ENCODE measurements around the gene ARHGEF28. TPM values are rescaled to one million over a fixed set of nuclear protein-coding genes. Genes with fewer than 3 reads are reported as not detected.

Gene ARHGEF28
- total RNA-seq, 1 experiment from 2014 or later, result 0.57 TPM

DNA sequence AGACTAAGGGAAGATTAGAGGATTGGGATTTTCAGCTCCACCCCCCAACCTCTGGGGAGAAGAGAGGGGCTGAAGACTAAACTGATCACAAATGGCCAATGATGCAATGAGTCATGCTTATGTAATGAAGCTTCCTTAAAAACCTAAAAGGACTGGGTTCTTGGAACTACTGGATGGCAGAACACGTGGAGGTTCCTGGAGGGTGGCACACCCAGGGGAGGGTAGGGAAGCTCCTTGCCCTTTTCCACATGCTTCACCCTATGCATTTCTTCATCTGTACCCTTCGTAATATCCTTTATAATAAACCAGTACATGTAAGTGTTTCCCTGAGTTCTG, 48.6 kb downstream of the ARHGEF28 start:
- Histone ChIP-seq H4K8ac (replicated peaks; ENCODE audit: insufficient read length, low read depth, low read length) (no peak overlapping the region), H3K79me1 (ENCODE audit: insufficient read depth, low read depth, low read length, poor library complexity, severe bottlenecking) (no peaks in the 10 kb centered on the region), H2AK5ac (ENCODE audit: insufficient read length, low read length) (no peak overlapping the region), H3K23me2 (ENCODE audit: insufficient read length, low read depth, low read length, poor library complexity, severe bottlenecking) (no peaks in the 10 kb centered on the region), H4K91ac (ENCODE audit: insufficient read length, low read depth, low read length) (no peak overlapping the region), H2BK120ac (ENCODE audit: low read depth, low read length, poor library complexity, severe bottlenecking) (no peak overlapping the region), H3K23ac (ENCODE audit: insufficient read length, low read depth, low read length) (no peak overlapping the region), H2BK12ac (ENCODE audit: insufficient read length, low read depth, low read length) (no peak overlapping the region), H3K9ac (ENCODE audit: extremely low read depth, insufficient read length, low read length) (no peak overlapping the region), H2BK5ac (ENCODE audit: insufficient read length, low read length) (no peak overlapping the region), H2AFZ (ENCODE audit: low read length) (no peak overlapping the region), H3K18ac (ENCODE audit: insufficient read length, low read depth, low read length) (no peak overlapping the region), H3K56ac (ENCODE audit: insufficient read length, low read depth, low read length) (no peak overlapping the region), H3K4ac (ENCODE audit: low read depth, low read length) (no peak overlapping the region), H3K79me2 (ENCODE audit: insufficient read depth, low read length) (no peaks in the 10 kb centered on the region), H2BK15ac (ENCODE audit: low read depth, low read length) (no peak overlapping the region), H3K9me3 (ENCODE audit: control insufficient read depth, low read depth, low read length) (no peaks in the 10 kb centered on the region), H3K14ac (ENCODE audit: insufficient read depth, low read length) (no peak overlapping the region), H3K27me3 (ENCODE audit: insufficient read depth, low read length) (no peaks in the 10 kb centered on the region), H3K4me2 (ENCODE audit: insufficient read depth, insufficient read length, low read length) (no peak overlapping the region), H3K4me1 (ENCODE audit: insufficient read depth, low read length) (no peaks in the 10 kb centered on the region), H4K5ac (ENCODE audit: insufficient read length, low read depth, low read length) (no peak overlapping the region), H2BK20ac (ENCODE audit: low read depth, low read length, poor library complexity, severe bottlenecking) (no peak overlapping the region), H3T11ph (ENCODE audit: low read length) (no peak overlapping the region), H3K27ac (ENCODE audit: insufficient read length, low read depth, low read length) (no peak overlapping the region), H4K20me1 (ENCODE audit: control insufficient read depth, insufficient read depth, insufficient read length) (no peaks in the 10 kb centered on the region)
- WGBS (ENCODE audit: extremely low coverage, insufficient read length, low lambda C conversion rate), result no CpG with 5 or more reads among the region's 2 CpGs
- no peak overlapping the region; a peak in 1 of 7 replicates for H3K27ac Mint-ChIP-seq
- H3K4me3 Mint-ChIP-seq, result no peak overlapping the region
- TF ChIP-seq, protein P1, sequence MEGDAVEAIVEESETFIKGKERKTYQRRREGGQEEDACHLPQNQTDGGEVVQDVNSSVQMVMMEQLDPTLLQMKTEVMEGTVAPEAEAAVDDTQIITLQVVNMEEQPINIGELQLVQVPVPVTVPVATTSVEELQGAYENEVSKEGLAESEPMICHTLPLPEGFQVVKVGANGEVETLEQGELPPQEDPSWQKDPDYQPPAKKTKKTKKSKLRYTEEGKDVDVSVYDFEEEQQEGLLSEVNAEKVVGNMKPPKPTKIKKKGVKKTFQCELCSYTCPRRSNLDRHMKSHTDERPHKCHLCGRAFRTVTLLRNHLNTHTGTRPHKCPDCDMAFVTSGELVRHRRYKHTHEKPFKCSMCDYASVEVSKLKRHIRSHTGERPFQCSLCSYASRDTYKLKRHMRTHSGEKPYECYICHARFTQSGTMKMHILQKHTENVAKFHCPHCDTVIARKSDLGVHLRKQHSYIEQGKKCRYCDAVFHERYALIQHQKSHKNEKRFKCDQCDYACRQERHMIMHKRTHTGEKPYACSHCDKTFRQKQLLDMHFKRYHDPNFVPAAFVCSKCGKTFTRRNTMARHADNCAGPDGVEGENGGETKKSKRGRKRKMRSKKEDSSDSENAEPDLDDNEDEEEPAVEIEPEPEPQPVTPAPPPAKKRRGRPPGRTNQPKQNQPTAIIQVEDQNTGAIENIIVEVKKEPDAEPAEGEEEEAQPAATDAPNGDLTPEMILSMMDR (conservative IDR thresholded peaks at IDR 0.05), result no peak
- no peaks in the 10 kb centered on the region for H3K36me3 Mint-ChIP-seq (ENCODE audit: insufficient read depth in 1 of 3, low read depth in 3 of 3)
- peaks cover 7 to 9% of the 10 kb centered on the region in 2 experiments; a peak in 3 of 4 replicates for H3K4me1 Mint-ChIP-seq
- no peak for DNase-seq
- H3K27me3 Mint-ChIP-seq (ENCODE audit: low read depth), result no peaks in the 10 kb centered on the region
- H3K9me3 Mint-ChIP-seq, result no peaks in the 10 kb centered on the region
